Chondrocyte (in vitro differentiated cells): ENCODE data around the gene PHYKPL. TPM values are rescaled to one million over a fixed set of nuclear protein-coding genes. Genes with fewer than 3 reads are reported as not detected.

Experiments used
- DNase-seq: peaks from one replicate; pipeline ENCODE4 v3.0.0; 2021; ENCODE audit warnings: mixed read lengths, low spot score
- H3K27ac Mint-ChIP-seq: one replicate; pipeline ENCODE4 v1.8.0; 2021; ENCODE audit warnings: mild to moderate bottlenecking, moderate library complexity, mixed read lengths; ENCODE audit not compliant: unreplicated experiment
- H3K27me3 Mint-ChIP-seq: 2 replicates; pipeline ENCODE4 v1.8.0; 2021; ENCODE audit warnings: low read depth, mixed read lengths
- H3K36me3 Mint-ChIP-seq: 2 replicates; pipeline ENCODE4 v1.8.0; 2021; ENCODE audit warnings: low read depth, mixed read lengths
- H3K4me1 Mint-ChIP-seq: 2 replicates; pipeline ENCODE4 v1.8.0; 2021; ENCODE audit warnings: low read depth, mild to moderate bottlenecking, mixed read lengths
- H3K4me3 Mint-ChIP-seq: one replicate; pipeline ENCODE4 v1.8.0; 2021; ENCODE audit warnings: mild to moderate bottlenecking, moderate library complexity, mixed read lengths; ENCODE audit not compliant: unreplicated experiment
- H3K9me3 Mint-ChIP-seq: 2 replicates; pipeline ENCODE4 v1.8.0; 2021; ENCODE audit warnings: low read depth, mixed read lengths
- total RNA-seq: library from RNA; stranded (reverse); gene quantifications from 3 replicates; pipeline ENCODE4 v1.2.1, GENCODE V29; 2021
- TF ChIP-seq, protein P1 (sequence below): fragments of 200-600 bp; sonication (generic); IDR thresholded peaks from 2 replicates; pipeline ENCODE4 v1.5.0; 2021; ENCODE audit warnings: antibody characterized with exemption, mild to moderate bottlenecking, moderate library complexity

Gene PHYKPL
- total RNA-seq, 1 donor from 2014 or later, result 43.8 TPM

DNA sequence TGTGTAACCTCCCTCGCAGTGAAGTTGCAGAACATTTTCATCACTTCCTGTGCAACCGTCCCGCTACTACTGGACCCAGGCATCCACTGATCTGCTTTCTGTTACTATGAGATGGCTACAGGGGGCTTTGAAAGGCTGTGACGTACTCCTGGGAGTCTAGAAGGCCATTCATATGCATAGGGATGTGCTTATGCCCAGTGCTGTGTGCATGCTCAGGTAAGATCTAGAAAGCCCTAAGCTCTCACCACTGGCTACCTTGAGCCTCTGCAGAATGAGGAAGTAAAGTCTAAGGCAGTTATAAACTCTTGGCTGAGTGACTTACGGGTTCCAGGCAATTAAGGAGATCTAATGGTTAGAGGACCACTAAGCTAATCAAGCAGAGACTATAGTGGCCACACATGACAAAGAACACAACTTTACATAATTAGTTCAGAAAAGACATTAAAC, 16.5 kb downstream of the PHYKPL start:
- no peaks in the 10 kb centered on the region for H3K27me3 Mint-ChIP-seq
- H3K4me3 Mint-ChIP-seq, result no peak overlapping the region
- TF ChIP-seq, protein P1, sequence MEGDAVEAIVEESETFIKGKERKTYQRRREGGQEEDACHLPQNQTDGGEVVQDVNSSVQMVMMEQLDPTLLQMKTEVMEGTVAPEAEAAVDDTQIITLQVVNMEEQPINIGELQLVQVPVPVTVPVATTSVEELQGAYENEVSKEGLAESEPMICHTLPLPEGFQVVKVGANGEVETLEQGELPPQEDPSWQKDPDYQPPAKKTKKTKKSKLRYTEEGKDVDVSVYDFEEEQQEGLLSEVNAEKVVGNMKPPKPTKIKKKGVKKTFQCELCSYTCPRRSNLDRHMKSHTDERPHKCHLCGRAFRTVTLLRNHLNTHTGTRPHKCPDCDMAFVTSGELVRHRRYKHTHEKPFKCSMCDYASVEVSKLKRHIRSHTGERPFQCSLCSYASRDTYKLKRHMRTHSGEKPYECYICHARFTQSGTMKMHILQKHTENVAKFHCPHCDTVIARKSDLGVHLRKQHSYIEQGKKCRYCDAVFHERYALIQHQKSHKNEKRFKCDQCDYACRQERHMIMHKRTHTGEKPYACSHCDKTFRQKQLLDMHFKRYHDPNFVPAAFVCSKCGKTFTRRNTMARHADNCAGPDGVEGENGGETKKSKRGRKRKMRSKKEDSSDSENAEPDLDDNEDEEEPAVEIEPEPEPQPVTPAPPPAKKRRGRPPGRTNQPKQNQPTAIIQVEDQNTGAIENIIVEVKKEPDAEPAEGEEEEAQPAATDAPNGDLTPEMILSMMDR, result no peak
- H3K9me3 Mint-ChIP-seq, result no peaks in the 10 kb centered on the region
- peaks cover 14% of the 10 kb centered on the region for H3K36me3 Mint-ChIP-seq
- DNase-seq, result peak; percentile 0
- peak overlapping the region; percentile 30 for H3K27ac Mint-ChIP-seq
- peaks cover 7% of the 10 kb centered on the region for H3K4me1 Mint-ChIP-seq

DNA sequence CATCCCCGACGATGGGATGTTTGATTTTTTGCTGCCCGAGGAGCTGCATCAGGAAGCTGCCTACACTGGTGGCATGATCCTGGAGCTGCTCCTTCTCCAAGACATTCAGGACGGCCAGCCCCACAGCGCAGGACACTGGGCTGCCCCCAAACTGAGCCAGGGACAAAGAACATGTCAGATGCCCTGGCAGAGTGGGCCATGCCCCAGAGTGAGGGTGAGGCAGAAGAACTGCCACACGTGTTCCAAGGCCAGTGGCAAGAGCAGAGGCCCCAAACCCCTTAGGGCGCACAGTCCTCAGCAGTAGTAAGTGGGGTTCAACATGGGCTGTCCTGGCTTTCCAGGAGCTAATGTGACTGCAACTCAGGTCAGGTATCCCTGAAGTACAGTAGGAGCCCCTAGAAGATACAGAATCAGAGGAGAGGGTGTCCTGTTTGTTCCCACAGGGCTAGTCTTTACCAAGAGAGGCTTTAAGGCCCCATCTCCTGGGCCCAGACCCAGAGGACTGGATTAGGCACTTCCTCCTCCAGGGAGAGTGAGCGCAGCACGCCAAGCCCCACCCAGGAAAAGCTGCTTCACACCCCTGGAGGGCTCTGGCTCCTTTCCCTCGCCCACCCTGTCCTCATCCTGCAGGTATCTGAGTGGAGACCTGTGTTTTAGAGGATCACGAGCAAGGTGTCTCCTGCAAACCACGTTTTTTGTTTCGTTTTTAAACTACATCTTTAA, 17.2 kb downstream of the PHYKPL start:
- peak; percentile 76 for DNase-seq
- Mint-ChIP-seq H3K36me3 (peaks cover 14% of the 10 kb centered on the region), H3K4me3 (no peak overlapping the region), H3K27ac (peak overlapping the region; percentile 13), H3K9me3 (no peaks in the 10 kb centered on the region), H3K4me1 (peaks cover 7% of the 10 kb centered on the region), H3K27me3 (no peaks in the 10 kb centered on the region)
- TF ChIP-seq, protein P1, result no peak

DNA sequence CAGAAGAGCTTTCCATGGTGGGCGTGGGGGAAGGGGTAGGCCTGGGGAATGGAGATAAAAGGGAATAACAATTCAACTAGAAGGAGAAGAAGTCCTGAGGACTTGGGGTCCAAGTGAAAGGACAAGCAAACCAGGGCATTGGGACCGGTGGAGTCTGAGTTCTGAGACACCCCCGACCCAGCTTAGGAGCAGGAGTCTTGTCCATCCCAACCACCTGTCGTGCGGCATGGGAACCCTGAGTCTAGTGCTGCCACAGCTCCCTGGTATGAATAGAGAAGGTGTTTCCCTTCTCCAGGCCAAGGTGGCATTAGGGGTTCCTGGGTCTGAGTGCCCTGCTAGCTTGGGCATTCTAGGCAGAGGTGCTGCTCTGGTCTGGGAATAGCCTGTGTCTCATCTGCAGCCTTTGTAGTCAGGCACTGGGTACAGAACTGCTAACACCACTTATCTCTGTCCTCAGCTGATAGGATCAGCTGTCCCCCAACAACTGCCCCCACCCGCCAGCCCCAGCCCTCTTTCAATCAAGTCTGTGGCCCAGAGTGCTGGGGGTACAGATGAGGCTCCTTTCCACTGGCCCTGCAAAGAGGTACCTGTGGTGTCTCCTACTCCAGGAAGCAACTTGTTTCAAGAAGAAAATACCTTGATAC, 18.3 kb downstream of the PHYKPL start:
- H3K27me3 Mint-ChIP-seq, result no peaks in the 10 kb centered on the region
- H3K9me3 Mint-ChIP-seq, result no peaks in the 10 kb centered on the region
- DNase-seq, result peak; percentile 43
- TF ChIP-seq, protein P1, result no peak
- no peak overlapping the region for H3K4me3 Mint-ChIP-seq
- H3K36me3 Mint-ChIP-seq, result peaks cover 25% of the 10 kb centered on the region
- H3K4me1 Mint-ChIP-seq, result peaks cover 7% of the 10 kb centered on the region
- H3K27ac Mint-ChIP-seq, result peak overlapping the region; percentile 20

DNA sequence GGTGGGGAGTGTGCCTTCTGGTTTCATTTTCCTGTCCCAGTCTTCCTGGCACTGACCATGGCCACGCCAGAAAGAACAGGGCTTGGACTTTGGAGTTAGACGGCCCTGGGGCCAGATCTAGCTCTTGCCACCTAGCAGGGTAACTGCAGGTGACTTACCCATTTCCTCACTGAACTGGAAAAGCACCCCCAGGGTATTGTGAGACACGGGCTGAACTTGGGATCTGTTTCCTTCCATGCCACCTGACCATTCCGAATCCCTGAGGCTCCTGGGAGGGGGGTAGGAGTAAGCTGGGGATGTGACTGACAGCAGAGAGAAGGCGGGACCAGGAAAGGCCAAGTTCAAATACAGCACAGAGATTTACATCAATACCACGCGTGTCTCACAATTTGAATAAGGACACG, 18.9 kb downstream of the PHYKPL start:
- TF ChIP-seq, protein P1, result no peak
- H3K4me3 Mint-ChIP-seq, result no peak overlapping the region
- H3K36me3 Mint-ChIP-seq, result peaks cover 27% of the 10 kb centered on the region
- no peaks in the 10 kb centered on the region for H3K27me3 Mint-ChIP-seq
- H3K9me3 Mint-ChIP-seq, result no peaks in the 10 kb centered on the region
- peaks cover 6% of the 10 kb centered on the region for H3K4me1 Mint-ChIP-seq
- H3K27ac Mint-ChIP-seq, result peak overlapping the region; percentile 79
- peak; percentile 42 for DNase-seq

DNA sequence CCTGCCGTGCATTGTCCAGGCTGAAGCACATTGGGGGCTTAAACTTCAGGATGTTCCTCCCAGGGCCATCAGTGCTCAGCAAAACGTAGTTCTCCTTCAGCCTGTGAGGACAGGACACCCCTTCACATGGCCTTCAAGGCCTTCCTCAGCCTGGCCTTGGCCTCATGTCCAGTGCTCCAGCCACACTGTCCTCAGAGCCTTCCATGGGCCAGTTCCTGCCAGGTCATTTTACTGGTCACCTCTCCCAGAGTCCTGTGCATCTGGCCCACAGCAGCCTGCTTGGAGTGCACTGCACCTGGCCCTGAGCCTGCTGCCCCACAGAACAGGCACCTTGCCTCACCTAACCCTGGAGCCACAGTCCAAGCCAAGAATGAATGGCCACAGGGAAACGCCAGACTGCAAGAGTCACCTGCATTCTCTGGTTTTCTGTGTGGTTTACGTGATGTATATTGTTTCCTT, 19.6 kb downstream of the PHYKPL start:
- TF ChIP-seq, protein P1, result no peak
- DNase-seq, result peak; percentile 54
- no peak overlapping the region for H3K4me3 Mint-ChIP-seq
- peaks cover 29% of the 10 kb centered on the region for H3K36me3 Mint-ChIP-seq
- peaks cover 2% of the 10 kb centered on the region for H3K4me1 Mint-ChIP-seq
- no peak overlapping the region for H3K27ac Mint-ChIP-seq
- no peaks in the 10 kb centered on the region for H3K9me3 Mint-ChIP-seq
- H3K27me3 Mint-ChIP-seq, result no peaks in the 10 kb centered on the region
